Kidney tubule cell (primary cell): ENCODE results near the gene PLLP.
A peak's percentile ranks its signal among the peaks of the same experiment; 100 is the strongest.

Experiments
- DNase-seq: peaks from one replicate; pipeline ENCODE4 v3.0.0-alpha.2; 2018; ENCODE audit warnings: low spot score

PLLP gene

GRCh38 chr16:57225978-57226377 lies 58.5 kb downstream of the PLLP start:
- DNase-seq: no peak

- peak; percentile 51 for DNase-seq
Measured at GRCh38 chr16:57224651-57225335, 59.7 kb downstream of the PLLP start.

GRCh38 chr16:57223057-57223456 lies 61.4 kb downstream of the PLLP start:
- DNase-seq: no peak

DNA sequence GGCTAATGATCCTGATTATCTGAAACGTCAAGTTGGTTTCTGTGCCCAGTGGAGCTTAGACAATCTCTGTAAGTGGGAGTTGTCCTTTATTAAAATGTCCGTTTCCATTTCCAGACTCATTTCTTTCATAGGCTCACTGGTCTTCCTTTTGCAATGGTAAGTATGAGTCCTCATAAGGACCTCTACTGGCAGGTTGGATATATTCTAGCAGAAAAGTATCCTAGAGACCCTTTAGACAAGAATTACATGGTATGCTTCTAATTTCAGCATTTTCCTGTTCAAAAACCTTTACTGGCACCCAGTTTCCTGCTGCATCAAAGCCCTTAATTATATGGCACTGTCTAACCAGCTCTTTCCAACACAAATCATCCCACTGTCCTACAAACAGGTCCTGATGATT lies 67.5 kb downstream of the PLLP start:
- no peak for DNase-seq

DNA sequence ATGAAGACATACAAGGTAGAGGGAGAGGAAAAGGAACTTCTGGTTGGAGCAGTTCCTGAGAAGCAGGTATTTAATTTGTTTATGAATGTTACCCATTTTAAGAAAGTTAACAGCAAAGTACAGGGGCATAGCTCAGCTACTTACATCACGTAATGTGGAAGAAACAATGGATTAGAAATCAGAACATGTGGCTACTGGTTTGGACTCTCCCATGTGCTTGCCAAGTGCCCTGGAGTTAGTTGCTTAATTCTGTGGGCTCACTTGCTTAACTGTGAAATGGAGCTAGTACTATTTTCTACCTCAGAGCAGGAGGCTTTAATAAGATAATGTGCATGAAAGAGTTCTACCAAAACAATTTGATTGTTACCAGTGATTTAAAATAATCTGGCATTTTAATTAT lies 71.0 kb downstream of the PLLP start:
- no peak for DNase-seq

DNA sequence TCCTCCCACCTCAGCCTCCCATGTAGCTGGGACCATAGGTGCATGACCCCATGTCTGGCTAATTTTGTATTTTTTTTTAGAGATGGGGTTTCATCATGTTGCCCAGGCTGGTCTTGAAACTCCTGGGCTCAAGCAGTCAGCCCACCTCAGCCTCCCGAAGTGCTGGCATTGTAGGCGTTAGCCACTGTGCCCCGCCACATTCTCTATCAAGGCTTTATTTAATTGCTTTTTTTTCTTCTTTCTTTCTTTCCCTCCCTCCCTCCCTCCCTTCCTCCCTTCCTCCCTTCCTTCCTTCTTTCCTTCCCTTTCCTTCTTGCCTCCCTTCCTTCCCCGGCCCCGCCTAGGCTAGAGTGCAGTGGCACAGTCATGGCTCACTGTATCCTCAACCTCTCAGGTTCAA lies 74.7 kb downstream of the PLLP start:
- DNase-seq: no peak

DNA sequence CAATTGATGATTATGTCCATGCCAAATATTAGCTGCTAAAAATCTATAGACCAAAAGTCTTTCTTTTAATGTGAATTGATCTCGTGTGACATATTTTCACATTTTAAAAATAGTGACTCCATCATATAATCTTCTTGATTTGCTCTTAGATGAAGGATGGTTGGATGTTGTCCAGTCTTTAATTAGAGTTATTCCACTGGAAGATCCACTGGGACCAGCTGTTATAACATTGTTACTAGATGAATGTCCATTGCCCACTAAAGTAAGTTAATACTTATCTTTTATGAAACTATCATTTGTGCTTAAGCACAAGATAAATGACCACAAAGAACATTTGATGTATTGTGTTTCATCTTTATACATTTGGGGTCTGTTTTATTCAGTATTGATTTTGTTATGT lies 75.5 kb downstream of the PLLP start:
- DNase-seq: no peak
